WERI-Rb-1 (cell line): ENCODE measurements around the gene IRS1.

ENCODE experiments used
- DNase-seq: peaks from one replicate; pipeline ENCODE4 v3.0.0-alpha.2; 2020
- H3K27ac ChIP-seq: fragments of 250-450 bp; sonication (Bioruptor Pico); 2 replicates; pipeline ENCODE4 v1.5.1; 2020; ENCODE audit warnings: mild to moderate bottlenecking, moderate library complexity
- H3K27me3 ChIP-seq: fragments of 250-450 bp; sonication (Bioruptor Pico); 2 replicates; pipeline ENCODE4 v1.5.1; 2021; ENCODE audit warnings: mild to moderate bottlenecking, low read depth, moderate library complexity; ENCODE audit not compliant: insufficient read depth, severe bottlenecking
- H3K36me3 ChIP-seq: fragments of 250-450 bp; sonication (Bioruptor Pico); 2 replicates; pipeline ENCODE4 v1.5.1; 2020; ENCODE audit warnings: mild to moderate bottlenecking, moderate library complexity
- H3K4me3 ChIP-seq: 2 replicates; pipeline ENCODE4 v1.5.1; 2011; ENCODE audit warnings: low read depth, mild to moderate bottlenecking, control low read depth, low read length
- H3K9me3 ChIP-seq: fragments of 250-450 bp; sonication (Bioruptor Pico); 2 replicates; pipeline ENCODE4 v1.5.1; 2021; ENCODE audit warnings: mild to moderate bottlenecking, moderate library complexity; ENCODE audit not compliant: severe bottlenecking
- TF ChIP-seq, protein P1 (sequence below): IDR thresholded peaks from 2 replicates; pipeline ENCODE4 v1.5.1; 2011; ENCODE audit warnings: low read depth, mild to moderate bottlenecking, control low read depth, inconsistent platforms, low read length

IRS1 gene

DNA sequence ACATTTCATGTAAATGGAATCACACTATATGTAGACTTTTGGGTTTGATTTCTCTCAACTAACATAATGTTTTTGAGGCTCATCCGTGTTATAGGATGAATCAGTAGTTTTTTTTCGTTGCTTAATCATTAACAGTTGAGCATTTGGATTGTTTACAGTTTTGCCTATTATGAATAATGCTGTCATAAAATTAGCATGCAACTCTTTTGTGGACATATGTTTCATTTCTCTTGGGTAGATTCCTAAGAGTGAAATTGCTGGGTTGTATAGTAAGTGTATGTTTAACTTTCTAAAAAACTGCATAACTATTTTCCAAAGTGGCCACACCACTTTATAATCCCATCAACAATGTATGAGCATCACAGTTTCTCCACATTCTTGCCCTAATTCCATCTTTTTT, 28.6 kb upstream of the IRS1 start:
- no peak overlapping the region for H3K27ac ChIP-seq
- TF ChIP-seq, protein P1, sequence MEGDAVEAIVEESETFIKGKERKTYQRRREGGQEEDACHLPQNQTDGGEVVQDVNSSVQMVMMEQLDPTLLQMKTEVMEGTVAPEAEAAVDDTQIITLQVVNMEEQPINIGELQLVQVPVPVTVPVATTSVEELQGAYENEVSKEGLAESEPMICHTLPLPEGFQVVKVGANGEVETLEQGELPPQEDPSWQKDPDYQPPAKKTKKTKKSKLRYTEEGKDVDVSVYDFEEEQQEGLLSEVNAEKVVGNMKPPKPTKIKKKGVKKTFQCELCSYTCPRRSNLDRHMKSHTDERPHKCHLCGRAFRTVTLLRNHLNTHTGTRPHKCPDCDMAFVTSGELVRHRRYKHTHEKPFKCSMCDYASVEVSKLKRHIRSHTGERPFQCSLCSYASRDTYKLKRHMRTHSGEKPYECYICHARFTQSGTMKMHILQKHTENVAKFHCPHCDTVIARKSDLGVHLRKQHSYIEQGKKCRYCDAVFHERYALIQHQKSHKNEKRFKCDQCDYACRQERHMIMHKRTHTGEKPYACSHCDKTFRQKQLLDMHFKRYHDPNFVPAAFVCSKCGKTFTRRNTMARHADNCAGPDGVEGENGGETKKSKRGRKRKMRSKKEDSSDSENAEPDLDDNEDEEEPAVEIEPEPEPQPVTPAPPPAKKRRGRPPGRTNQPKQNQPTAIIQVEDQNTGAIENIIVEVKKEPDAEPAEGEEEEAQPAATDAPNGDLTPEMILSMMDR: no peak
- no peaks in the 10 kb centered on the region for H3K9me3 ChIP-seq
- H3K27me3 ChIP-seq: no peaks in the 10 kb centered on the region
- H3K36me3 ChIP-seq: no peaks in the 10 kb centered on the region
- DNase-seq: no peak
- no peak overlapping the region for H3K4me3 ChIP-seq

DNA sequence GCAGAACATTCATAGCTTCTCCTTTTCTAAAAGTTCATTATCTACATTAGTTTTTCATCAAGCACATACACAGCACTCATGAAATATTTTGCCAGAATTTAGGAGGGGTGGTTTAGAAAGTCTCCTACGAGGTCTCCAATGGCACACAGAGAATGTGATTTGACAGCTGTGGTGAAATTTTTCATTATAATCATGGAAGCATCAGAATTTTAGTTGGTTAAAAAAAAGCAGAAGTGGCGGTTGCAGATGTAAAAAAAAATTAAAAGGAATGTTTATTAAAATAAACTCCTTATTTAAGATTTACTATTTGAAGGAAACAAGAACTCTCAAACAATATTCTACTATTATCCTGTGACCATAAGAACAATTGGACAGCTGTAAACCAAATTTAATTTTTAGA, 25.4 kb upstream of the IRS1 start:
- DNase-seq: no peak
- H3K27ac ChIP-seq: no peak overlapping the region
- no peaks in the 10 kb centered on the region for H3K36me3 ChIP-seq
- TF ChIP-seq, protein P1: no peak
- H3K27me3 ChIP-seq: no peaks in the 10 kb centered on the region
- H3K4me3 ChIP-seq: no peak overlapping the region
- H3K9me3 ChIP-seq: no peaks in the 10 kb centered on the region

DNA sequence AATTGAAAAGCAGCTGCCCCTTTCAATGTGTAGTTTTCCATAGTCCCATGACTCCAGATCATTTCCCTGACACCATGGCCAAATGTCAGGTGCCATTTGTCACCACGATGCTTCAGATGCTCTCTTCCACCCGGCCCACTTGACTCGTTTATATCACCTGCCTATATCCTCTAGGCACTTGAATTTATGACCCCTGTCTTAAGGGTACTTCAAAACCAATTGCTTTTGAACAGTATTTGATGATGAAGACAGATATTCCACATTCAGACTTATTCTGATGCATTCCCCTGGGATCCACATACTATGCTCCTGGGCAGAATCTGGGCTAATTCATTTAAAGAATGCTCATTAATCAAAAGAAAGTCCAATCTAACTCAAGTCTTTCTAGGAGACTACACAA, 19.3 kb upstream of the IRS1 start:
- no peaks in the 10 kb centered on the region for H3K9me3 ChIP-seq
- no peak for DNase-seq
- no peak overlapping the region for H3K4me3 ChIP-seq
- H3K27ac ChIP-seq: no peak overlapping the region
- no peaks in the 10 kb centered on the region for H3K27me3 ChIP-seq
- TF ChIP-seq, protein P1: no peak
- no peaks in the 10 kb centered on the region for H3K36me3 ChIP-seq

DNA sequence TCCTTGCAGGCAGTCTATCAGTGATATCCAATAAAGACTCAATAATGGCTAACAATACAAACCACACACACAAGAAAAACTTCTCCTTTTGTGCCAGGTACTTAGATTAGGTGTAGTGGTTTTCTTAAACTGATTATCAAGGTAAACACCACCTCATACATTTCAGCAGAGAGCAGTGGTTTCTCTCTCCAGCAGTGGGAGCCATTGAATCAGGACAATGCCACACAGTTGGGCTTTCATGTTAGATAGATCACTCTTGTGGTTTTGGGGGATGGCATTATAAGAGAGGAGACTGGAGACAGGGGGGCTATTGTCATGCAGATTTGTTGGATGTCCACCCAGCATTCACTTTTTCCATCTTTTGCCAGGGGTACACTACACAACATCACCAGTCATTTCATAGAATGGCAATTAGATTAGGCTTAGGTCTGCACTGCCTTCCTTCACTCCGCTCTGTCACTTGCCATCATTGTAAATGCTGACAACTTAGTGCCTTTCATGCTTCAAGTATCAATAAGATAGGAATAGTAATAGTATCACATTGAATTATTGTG, 13.6 kb upstream of the IRS1 start:
- peak; percentile 20 for DNase-seq
- H3K27ac ChIP-seq: no peak overlapping the region
- TF ChIP-seq, protein P1: peak; percentile 72

DNA sequence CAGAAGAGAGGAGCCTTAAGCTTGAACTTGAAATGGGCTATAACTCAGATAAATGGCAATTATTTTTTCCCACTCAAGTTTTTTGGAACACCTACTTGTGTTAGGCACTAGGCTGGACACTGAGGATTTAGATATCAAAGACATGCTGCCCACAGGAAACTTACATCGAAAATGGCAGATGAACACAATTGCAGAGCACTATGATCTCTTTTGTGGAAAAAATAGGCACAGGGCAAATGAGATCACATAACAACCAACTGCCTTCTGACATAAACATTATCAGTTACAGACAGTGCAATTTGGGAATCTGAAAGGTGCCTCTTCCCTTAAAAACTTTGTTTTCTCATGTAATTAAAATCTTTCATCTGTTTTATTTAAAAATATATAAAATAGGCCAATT, 3.8 kb upstream of the IRS1 start:
- Histone ChIP-seq H3K27ac (no peak overlapping the region), H3K9me3 (no peaks in the 10 kb centered on the region), H3K27me3 (no peaks in the 10 kb centered on the region), H3K4me3 (no peak overlapping the region), H3K36me3 (no peaks in the 10 kb centered on the region)
- no peak for DNase-seq
- TF ChIP-seq, protein P1: no peak

More for the DNA sequence above, 13.6 kb upstream of the IRS1 start:
- Histone ChIP-seq H3K36me3 (no peaks in the 10 kb centered on the region), H3K27me3 (no peaks in the 10 kb centered on the region), H3K4me3 (no peak overlapping the region), H3K9me3 (no peaks in the 10 kb centered on the region)

DNA sequence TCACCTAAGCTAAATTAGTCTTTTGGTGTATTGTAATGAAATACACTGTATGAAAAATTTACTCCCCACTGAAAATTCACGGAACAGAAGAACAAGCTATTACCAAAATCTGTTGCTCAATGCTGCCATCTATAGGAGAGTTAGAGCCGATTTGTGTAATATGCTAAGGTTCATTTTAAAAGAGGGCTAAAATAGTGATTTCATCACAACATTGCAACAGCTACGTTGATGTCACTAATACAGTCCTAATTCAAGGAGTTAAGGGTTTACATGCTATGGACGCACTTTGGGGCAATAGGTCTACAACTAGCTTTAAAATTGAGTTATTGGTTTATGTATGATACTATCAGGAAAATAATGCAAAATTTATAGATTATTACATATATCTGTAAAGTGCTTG, 3.0 kb upstream of the IRS1 start:
- no peaks in the 10 kb centered on the region for H3K36me3 ChIP-seq
- DNase-seq: no peak
- H3K27ac ChIP-seq: no peak overlapping the region
- TF ChIP-seq, protein P1: peak; percentile 24; the same call in 1 of the 2 replicates
- no peak overlapping the region for H3K4me3 ChIP-seq
- H3K27me3 ChIP-seq: no peaks in the 10 kb centered on the region
- no peaks in the 10 kb centered on the region for H3K9me3 ChIP-seq
